Tibial nerve (tissue), 4 donors: ENCODE data around the gene VSIG8. TPM values are rescaled to one million over a fixed set of nuclear protein-coding genes. Genes with fewer than 3 reads are reported as not detected.

Source experiments
- DNase-seq, 2 donors: peaks; one replicate each; pipeline ENCODE4 v3.0.0-alpha.2; 2019; ENCODE audit warnings: low spot score in 2 of 2
- H3K27ac ChIP-seq, 4 donors: fragments of 200-600 bp; sonication (generic) in 3 of 4; one replicate each; pipeline ENCODE4 v1.5.1; 2017 to 2019; ENCODE audit warnings: mild to moderate bottlenecking in 1 of 4
- H3K27me3 ChIP-seq, 2 donors: fragments of 200-600 bp; sonication (generic) in 1 of 2; one replicate each; pipeline versions ENCODE4 v1.5.1 to v1.6.0; 2017 to 2019
- H3K36me3 ChIP-seq, 3 donors: fragments of 200-600 bp; sonication (generic); one replicate each; pipeline ENCODE4 v1.5.1; 2018 to 2019
- H3K4me1 ChIP-seq, 4 donors: fragments of 200-600 bp; sonication (generic) in 3 of 4; one replicate each; pipeline ENCODE4 v1.5.1; 2017 to 2019
- H3K4me3 ChIP-seq, 4 donors: fragments of 200-600 bp; sonication (generic) in 3 of 4; one replicate each; pipeline ENCODE4 v1.5.1; 2017 to 2019; ENCODE audit warnings: mild to moderate bottlenecking in 1 of 4, moderate library complexity in 1 of 4
- H3K9me3 ChIP-seq, 4 donors: fragments of 200-600 bp; sonication (generic) in 3 of 4; one replicate each; pipeline ENCODE4 v1.5.1; 2017 to 2019
- CTCF ChIP-seq, 5 experiments: fragments of 200-600 bp in 3 of 5; fragments of 450-650 bp in 2 of 5; sonication (generic) in 3 of 5; IDR thresholded peaks; one replicate each; pipeline ENCODE4 v1.5.1; 2016 to 2019; ENCODE audit warnings: antibody characterized with exemption in 5 of 5, mild to moderate bottlenecking in 3 of 5, moderate library complexity in 2 of 5
- EP300 ChIP-seq, 2 donors: sonication (generic); formaldehyde crosslinking; IDR thresholded peaks; one replicate each; pipeline ENCODE4 v1.6.1; 2017; ENCODE audit warnings: antibody characterized with exemption in 2 of 2, mild to moderate bottlenecking in 1 of 2
- POLR2A ChIP-seq, 2 donors: fragments of 450-650 bp; IDR thresholded peaks; one replicate each; pipeline ENCODE4 v1.6.1; 2017; ENCODE audit warnings: antibody characterized with exemption in 2 of 2, mild to moderate bottlenecking in 2 of 2, moderate library complexity in 2 of 2
- WGBS, 2 donors: methylation state at CpG; one replicate each; pipeline ENCODE4 v1.1.5; 2018; 5-methylcytosine and 5-hydroxymethylcytosine counted together
- small RNA-seq: library from RNA; depleted of rRNA; stranded (forward); fragments of <200 nt; gene quantifications from one replicate; pipeline ENCODE3, GENCODE V24; 2016
- total RNA-seq, 4 donors: library from RNA; depleted of rRNA; stranded (reverse); fragments of >200 nt; gene quantifications; one replicate each; pipeline ENCODE4 v1.1.0, GENCODE V29; 2016

Gene VSIG8
- total RNA-seq, 4 donors from 2014 or later, result 0.20 TPM; not detected in 3

GRCh38 chr1:159804924-159805323 is 57.5 kb downstream of the VSIG8 start:
- no peak overlapping the region for H3K4me3 ChIP-seq
- 36 to 42% methylated on average over 2 of the region's 2 CpGs for WGBS, 2 donors
- H3K27me3 ChIP-seq, result no peaks in the 10 kb centered on the region
- H3K36me3 ChIP-seq, result no peaks in the 10 kb centered on the region
- H3K9me3 ChIP-seq, result no peaks in the 10 kb centered on the region
- no peak overlapping the region for H3K27ac ChIP-seq
- DNase-seq, result no peak
- no peaks in the 10 kb centered on the region for H3K4me1 ChIP-seq
- TF ChIP-seq EP300 (IDR thresholded peaks at IDR 0.05) (no peak), POLR2A (IDR thresholded peaks at IDR 0.05) (no peak), CTCF (IDR thresholded peaks at IDR 0.05) (no peak)

Small RNA genes lying within 50 kb of the gene (small RNA-seq; reads per million reads assigned to genes)
- not detected for gene MIR4259
- gene RF00570, result not detected

Other genes starting within 250 kb of the VSIG8 start
- gene CRP, start 148.1 kb downstream of the VSIG8 start, total RNA-seq, result not detected
- 100 to 1,000 TPM; 114 to 162 (median 123) TPM for gene DUSP23, start 81.7 kb downstream of the VSIG8 start, total RNA-seq
- 1 to 10 TPM in 2 of 4 donors, under 1 TPM in 2; 0.39 to 2.2 (median 1.4) TPM for gene FCRL6, start 60.3 kb downstream of the VSIG8 start, total RNA-seq
- gene SLAMF8, start 35.8 kb downstream of the VSIG8 start, total RNA-seq, result 1 to 10 TPM; 2.2 to 6.9 (median 3.7) TPM
- under 1 TPM in 3 of 4 donors, not detected in 1; 0.39 to 0.66 (median 0.63) TPM for gene CFAP45, start 37.5 kb upstream of the VSIG8 start, total RNA-seq
- gene TAGLN2, start 62.9 kb upstream of the VSIG8 start, total RNA-seq, result 100 to 1,000 TPM; 149 to 205 (median 168) TPM
- gene IGSF9, start 83.0 kb upstream of the VSIG8 start, total RNA-seq, result under 1 TPM in 2 of 4 donors, not detected in 2; 0.20 to 0.63 TPM
- not detected for gene SLAMF9, start 91.6 kb upstream of the VSIG8 start, total RNA-seq
- gene PIGM, start 169.3 kb upstream of the VSIG8 start, total RNA-seq, result 1 to 10 TPM; 3.0 to 7.0 (median 4.3) TPM
- gene KCNJ10, start 207.5 kb upstream of the VSIG8 start, total RNA-seq, result 10 to 100 TPM in 1 of 4 donors, 1 to 10 TPM in 3; 6.5 to 13.5 (median 8.8) TPM
- under 1 TPM in 1 of 4 donors, not detected in 3; 0.60 TPM for gene KCNJ9, start 218.9 kb upstream of the VSIG8 start, total RNA-seq
- gene IGSF8, start 236.0 kb upstream of the VSIG8 start, total RNA-seq, result 10 to 100 TPM; 42.6 to 73.9 (median 50.7) TPM